HG02678 (cell line): ENCODE results near the gene RP9.

Experiments
- ATAC-seq: cut with Tn5 transposase; IDR thresholded peaks from one replicate; pipeline ENCODE4 v1.9.1; 2021; ENCODE audit warnings: mild to moderate bottlenecking, moderate library complexity; ENCODE audit not compliant: unreplicated experiment

The RP9 gene, protein sequence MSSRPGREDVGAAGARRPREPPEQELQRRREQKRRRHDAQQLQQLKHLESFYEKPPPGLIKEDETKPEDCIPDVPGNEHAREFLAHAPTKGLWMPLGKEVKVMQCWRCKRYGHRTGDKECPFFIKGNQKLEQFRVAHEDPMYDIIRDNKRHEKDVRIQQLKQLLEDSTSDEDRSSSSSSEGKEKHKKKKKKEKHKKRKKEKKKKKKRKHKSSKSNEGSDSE

DNA sequence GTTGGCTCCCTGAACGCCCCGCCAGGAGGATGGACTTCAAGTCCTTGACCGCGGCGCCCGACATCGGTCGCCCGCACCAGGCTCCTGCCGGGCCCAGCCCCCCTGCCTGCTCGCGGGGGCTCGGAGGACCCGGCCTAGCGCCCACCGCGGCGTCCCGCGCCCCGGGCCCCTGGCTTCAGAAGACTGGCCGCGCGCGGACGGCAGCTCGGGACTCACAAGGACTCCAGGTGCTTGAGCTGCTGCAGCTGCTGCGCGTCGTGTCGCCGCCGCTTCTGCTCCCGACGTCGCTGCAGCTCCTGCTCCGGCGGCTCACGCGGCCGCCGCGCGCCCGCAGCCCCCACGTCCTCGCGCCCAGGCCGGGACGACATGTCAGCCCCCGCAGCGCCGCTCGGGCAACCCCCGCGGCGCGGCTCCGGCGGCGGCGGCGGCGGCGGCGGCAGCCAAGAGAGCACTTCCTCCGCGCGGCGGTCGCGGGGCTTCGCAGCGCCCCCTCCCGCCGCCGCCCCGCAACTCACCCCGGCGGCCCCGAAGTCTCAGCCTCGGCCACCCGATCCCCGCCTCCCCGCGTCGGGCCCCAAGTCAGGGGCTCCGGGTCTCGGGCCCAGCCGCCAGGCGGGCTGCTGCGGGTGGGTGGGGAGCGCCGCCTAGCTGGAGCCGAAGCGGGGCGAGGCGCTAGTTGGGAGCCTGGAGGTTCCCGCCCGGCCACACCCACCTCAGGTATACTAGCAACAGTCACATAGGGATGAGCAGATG lies at the start of gene RP9:
TSS of gene RP9 (minus strand) at position 400 of the 753 bp plus-strand sequence. CDS start at position 368, 32 bp downstream.
- ATAC-seq, result peak; percentile 89

DNA sequence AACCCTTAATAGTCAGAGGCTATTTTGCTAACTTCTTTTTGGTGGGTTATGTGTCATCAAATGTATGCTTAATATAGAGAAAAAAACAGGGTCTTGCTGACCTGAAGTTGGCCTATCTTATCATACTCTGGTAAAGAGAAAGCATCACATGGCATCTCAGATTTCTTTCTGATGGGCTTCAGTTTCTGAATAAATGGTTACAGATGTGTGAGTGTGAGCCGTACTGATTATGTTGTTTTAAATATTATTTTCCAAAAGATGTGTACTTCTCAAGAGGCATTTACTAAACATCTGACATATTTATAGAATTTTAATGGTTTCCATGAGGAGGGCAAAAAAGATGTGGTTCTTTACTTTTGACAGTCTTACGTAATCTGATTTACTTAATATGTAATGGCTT lies 48.6 kb upstream of the RP9 start:
- no peak for ATAC-seq

DNA sequence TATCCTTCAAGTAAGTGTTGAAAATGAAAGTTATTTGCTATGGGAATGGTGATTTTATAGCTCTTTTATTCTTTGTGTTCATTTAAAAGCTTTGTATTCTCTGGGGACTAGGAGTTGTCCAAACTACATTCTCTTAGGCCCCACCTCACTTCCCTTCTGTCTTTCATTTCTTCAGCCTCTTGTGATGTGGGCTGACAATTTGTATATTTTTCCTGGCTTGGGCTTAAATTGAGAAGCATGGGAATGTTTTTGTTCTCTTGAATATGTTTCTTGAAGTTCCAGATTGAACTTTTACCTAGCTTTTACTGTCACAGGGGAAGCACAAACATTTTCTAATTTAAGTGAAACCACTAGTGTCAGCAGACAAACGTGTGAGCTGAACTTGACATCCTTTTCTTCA lies 48.1 kb upstream of the RP9 start:
- no peak for ATAC-seq

DNA sequence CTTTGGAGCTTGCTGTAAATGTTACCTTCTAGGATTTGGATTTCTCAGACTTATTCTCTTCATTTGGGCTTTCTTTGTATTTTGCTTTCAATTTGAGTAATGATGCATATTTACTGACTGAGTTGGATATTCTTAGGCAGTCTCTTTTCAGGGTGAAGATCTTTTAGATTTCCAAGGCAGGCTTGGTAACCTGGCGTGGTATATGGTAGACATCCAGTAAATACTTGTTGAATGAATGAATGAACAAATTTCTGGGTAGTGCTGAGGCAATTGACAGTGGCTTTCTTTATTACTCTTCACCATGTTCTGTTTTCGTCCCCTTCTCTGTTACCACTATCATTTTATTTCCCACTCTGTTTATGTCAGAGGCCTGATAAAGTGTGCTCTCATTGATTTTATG lies 47.2 kb upstream of the RP9 start:
- no peak for ATAC-seq

DNA sequence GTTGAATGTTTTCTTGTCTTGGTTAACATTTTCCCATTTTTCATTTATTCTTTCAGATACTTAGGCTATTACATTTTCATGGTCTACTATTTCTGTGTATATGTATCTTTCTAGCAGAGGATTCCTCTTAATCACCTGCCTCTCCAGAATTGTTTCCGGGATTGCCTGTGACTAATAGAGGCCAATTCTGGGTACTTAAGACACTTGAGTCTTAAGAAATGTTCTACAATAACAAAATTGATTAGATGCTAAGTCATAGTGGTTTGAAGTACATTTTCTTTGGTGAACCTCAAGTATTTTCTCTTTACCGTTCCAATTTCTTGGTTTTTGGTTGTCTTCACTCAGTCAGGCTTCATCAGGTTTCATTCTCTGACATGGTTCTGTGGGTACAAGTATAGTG lies 46.6 kb upstream of the RP9 start:
- ATAC-seq, result no peak

DNA sequence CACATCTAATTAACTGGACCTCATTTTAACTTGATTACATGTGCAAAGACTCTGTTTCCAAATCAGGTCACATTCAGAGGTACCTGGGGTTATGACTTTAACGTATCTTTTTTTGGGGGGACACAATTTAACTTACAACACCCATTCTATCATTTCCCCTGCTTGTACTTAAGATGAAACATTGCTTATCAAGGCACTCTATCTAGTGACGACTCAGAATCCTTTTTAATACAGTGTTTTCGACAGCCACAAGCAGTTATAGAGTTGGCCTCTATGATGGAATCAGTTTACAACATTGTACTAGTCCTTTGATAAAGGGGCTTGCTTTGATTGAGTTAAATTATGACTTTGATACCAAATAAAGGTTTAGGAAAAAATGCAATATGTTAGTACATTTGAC lies 42.9 kb upstream of the RP9 start:
- no peak for ATAC-seq

DNA sequence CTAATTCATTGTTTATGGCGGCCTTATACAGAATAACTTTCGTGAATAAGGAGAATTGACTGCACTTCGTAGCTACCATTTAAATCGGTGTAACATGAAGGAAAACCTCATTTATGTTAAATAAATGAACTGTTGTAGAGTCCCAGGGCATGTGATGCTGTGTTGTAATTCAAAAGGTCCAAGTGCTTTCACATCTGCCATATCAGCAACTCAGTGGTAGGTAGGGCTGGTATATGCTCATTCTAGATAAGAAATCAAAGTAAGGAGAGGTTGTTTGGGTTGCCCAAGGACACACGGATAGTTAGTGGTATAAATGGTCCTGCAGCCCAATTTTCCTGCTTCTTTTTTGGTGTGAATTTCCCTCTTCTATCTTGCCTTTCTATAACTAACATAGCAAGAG lies 36.0 kb upstream of the RP9 start:
- no peak for ATAC-seq

DNA sequence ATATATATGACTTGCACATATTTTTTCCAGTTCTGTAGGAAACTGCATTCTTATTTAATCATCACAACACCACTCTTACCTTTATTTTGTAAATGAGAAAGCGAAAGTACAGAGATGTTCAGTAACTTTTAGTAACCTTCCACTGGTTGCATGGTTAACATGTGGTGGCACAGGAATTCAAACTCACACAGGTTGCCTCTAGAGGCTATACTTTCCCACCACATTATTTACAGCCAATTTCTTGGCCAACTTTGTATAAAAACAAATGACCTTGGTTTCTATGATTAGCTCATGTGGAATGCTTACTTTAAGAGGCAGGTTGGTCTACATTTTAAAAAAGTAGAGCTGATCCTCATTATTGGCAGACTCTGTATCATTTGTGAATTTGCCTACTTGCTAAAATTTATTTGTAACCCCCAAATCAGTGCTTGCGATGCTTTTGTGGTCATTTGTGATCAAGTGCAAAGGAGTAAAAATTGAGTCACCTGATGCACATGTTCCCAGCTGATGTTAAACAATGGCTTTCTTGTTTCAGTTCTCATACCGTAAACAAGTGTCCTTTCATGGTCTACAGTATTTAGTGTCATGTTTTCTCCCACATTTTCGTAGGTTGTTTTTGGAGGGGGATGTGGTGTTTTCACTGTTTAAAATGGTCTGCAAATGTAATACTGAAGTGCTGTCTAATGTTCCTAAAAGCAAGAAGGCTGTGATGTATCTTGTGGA lies 35.0 kb upstream of the RP9 start:
- no peak for ATAC-seq

DNA sequence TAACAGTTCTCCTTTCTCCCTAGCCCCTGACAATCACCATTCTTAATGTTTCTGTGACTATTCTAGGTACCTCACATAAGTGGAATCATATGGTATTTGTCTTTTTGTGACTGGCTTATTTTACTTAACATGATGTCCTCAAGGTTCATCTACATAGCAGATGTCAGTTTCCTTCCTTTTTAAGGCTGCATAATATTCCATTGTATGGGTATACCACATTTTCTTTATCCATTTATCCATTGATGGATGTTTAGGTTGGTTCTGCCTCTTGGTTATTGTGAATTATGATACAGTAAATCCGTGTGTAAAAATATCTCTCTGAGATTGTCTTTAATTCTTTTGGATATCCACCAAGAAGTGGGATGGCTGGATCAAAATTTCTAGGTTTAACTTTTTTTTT lies 33.4 kb upstream of the RP9 start:
- ATAC-seq, result no peak

DNA sequence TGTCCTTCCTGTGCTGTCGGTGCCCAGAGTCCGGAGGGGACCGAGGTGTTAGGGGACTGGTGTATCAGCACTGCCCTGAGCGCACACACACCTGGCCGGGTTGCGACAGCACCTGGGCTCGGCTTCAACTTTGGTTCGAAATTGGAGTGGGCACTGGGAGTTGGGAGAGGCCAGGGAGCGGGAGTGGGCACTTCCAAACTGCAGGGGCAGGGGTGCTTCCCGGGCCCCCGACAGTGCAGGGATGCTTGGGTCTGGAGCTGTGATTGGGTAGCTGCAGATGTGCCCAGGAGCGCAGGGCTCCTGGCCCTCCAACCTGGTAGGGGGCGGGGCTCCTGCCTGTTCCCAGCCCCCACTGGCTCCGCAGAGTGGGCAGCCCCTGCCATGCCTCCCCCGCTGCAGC lies 27.9 kb upstream of the RP9 start:
- ATAC-seq, result no peak

DNA sequence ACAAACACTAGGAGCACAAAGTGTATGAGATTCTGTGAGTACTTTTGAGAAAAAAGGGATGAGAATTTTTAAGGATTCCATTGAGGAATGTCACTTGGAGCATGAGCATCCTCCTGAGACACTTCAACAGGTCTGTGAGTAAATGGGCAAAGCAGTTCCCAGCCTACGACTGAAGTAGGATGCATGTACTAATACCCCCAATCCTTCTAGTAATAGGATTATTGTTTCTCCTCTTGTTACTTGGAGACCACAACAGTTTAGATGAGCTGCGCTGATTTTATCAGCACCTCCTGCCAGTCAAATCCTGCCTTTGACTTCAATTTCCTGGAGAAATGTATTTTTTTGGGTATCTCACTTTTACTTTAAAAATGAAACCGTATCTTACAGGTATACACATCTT lies 21.0 kb upstream of the RP9 start:
- ATAC-seq, result no peak

DNA sequence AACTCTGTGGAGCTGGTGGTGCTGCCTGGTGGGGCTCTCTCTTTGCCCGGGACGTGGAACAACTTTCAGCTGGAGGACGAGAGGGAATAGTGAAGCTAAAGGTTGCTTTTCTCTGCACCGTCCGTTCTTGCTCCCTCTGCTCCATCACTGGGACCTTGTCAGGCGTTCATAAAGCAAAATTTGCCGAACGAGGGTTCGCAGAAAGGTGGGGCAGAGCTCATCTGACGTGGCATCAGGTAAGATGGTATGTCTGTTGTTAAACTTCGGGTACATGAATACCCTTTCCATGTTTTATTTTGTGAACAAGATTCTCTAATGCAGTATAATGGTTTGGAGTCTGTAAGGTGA lies 20.6 kb upstream of the RP9 start:
- no peak for ATAC-seq

DNA sequence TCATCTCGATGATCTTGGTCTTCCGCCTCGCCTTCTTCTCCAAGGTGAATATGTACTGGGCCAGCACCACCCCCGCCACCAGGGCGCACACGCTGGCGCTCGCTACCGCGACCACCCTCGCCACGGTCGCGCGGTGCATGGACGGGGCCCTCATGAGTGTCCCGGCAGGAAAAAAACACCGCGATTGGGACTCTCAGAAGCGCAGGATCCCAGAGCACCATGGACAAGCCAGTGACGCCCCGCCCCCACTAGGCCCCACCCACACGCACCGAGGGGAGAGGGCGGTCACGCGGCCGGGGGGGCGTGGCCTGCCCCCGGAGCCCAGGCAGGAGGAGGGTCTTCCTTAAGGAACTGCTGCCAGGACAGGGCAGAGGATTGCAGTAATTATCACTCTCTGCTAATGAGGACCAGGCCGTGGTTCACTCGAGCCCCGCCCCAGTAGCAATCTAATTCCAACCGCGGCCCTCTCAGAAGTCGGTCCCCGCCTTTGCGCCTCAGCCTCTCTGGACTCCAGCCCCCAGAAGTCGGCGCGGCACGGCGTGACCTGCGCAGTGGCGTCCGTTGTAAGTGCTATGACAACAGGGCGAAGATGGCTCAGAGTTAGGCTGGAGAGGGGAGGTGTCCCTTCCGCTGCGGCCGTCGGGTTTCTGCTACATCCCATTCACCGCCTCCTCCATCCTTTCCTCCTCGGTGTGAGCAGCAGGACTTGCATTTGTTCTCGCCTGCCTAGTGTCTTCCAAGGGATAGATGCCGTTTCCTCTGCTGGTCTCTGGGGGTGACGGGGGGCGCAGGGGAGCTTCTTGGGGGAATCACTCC lies 20.0 kb upstream of the RP9 start, which contains the start of gene BBS9:
TSS of gene BBS9 (plus strand) at position 575 of the 816 bp plus-strand sequence. CDS start 16,689 bp downstream, outside the sequence.
- ATAC-seq, result peak; percentile 100

DNA sequence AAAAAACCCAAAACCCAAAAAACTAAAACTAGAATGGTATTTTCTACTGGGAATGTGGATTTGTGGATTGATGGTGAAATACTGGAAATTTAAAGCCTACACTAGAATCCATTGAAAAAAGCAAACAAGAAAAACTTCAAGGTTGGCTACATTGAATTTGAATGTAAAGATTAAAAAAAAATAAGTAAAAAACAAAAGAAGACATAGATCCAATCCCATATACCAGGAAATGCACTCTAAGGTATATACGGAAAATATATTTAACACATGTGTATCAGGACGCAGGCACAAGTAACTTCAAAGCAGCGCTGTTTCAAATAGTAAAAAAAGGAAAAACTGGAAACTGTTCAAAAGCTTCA lies 19.4 kb upstream of the RP9 start:
- no peak for ATAC-seq

DNA sequence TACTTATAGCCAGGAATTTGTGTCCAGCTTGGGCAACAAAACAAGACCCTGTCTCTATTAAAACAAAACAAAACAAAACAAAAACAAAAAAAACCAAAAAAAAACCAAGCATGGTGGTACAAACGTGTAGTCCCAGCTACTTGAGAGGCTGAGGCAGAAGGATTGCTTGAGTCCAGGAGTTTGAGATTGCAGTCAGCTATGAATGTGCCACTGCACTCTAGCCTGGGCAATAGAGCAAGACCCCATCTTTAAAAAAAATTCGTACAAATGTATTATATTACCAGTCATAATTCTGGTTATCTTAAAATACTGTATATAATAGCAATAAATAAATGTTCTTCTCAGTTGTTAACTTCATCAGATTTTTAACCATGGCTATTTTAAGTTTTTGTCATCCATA lies 17.9 kb upstream of the RP9 start:
- ATAC-seq, result no peak

DNA sequence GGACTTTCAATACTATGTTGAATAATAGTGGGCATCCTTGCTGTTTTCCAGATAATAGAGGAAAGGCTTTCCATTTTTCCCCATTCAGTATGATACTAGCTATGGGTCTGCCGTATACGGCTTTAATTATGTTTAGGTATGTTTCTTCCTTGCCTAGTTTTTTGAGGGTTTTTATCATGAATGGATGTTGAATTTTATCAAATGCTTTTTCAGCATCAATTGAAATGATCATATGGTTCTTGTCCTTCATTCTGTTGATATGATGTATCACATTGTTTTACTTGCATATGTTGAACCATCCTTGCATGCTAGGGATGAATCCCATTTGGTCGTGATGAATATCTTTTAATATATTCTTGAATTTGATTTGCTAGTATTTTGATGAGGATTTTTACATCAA lies 9.2 kb upstream of the RP9 start:
- ATAC-seq, result no peak

DNA sequence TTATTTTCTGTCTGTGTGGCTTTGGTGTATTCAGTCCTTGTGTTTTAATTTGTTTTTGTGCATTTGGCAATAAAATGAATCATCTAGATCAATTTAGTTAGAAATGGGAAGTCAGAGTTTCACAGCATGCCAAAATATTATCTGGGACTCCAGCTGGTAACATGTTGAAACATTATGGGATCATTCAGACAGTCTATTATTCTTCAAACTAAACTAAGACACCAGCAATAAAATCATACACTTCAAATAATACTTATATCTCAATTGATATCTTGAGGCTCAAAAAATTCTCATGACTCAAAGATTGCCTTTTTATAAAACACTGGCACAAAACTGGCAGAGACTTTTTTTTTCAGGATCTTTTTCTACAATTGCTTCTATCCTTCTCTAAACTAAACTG lies 5.8 kb upstream of the RP9 start:
- no peak for ATAC-seq

DNA sequence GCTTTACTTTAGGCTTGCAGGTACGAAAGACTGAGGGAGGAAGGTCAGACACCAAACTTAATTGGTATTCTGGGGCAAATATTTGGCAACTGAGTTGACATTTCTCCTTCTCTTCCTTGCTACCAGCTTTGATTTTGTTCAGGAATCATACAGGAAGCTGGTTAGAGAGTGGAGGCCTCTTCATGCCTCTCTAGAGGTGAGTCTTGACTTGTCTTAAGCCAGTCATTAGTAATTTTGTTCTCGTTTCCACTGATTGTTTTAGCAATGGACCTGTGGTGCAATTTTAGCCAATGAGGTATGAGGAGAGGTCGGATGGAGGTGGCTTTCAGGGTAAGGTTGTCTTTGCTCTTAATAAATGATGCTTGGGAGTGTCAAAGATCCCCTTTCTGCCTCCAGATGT lies 2.4 kb upstream of the RP9 start:
- no peak for ATAC-seq

DNA sequence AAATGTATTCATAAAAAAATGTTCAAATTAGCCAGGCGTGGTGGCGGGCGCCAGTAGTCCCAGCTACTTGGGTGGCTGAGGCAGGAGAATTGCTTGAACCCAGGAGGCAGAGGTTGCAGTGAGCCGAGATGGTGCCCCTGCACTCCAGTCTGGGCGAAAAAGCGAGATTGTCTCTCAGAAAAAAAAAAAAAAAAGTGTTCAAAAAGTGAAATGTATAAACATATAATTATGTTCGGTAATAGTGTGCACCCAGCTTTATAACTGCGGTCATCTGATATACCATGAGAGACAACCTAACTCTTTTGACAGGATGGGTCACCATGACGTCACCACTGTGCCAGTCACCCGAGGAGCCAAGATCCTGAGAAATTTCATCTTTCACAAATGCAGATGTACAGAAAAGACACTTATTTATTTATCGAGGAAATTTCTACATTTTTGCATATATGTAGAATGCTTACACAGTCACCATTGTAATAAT lies 594 bp upstream of the RP9 start:
- no peak for ATAC-seq

DNA sequence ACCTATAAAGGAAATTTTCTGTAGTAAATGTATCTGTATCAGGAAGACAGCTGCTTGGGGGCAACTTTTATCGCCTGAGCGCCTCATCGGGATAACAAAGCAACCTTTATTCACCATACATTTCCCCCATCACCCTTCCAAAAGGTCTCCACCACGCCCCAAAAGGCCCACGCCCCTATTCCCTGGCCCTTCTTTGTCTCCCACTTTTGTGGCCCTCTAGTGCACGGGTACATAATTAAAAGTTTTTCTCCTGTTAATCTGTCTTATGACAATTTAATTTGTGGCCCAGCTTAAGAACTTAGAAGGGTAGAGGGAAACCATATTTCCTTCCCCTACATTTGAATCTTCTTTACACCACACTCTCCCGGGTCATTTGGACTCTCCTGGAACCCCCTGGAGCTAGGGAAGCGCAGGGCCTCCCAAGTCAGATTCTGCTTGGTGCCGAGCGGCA lies 625 bp downstream of the RP9 start:
- peak; percentile 6 for ATAC-seq
